ENCODE data around the gene DHRS3. TPM values are rescaled to one million over a fixed set of nuclear protein-coding genes. Genes with fewer than 3 reads are reported as not detected.

The DHRS3 gene
- total RNA-seq, 1 experiment from 2014 or later = 37.7 TPM

- TF ChIP-seq HMGA2 (CRISPR knock-in tag; IDR thresholded peaks at IDR 0.05) = no peak
- no peak for TF ChIP-seq SMAD3 (CRISPR knock-in tag; IDR thresholded peaks at IDR 0.05; ENCODE audit: borderline replicate concordance)
- no peak for TF ChIP-seq NFATC4 (CRISPR knock-in tag; IDR thresholded peaks at IDR 0.05)
- no peak for TF ChIP-seq E2F1 (CRISPR knock-in tag; IDR thresholded peaks at IDR 0.05)
- no peak for TF ChIP-seq E2F5 (CRISPR knock-in tag; IDR thresholded peaks at IDR 0.05)
- TF ChIP-seq MAX (CRISPR knock-in tag; IDR thresholded peaks at IDR 0.05) = no peak
- DNase-seq (ENCODE audit: low spot score) (no peak), ATAC-seq (no peak)
- H3K4me1 Mint-ChIP-seq = peaks cover 63% of the 10 kb centered on the region
- no peak overlapping the region for H3K4me3 Mint-ChIP-seq
- no peaks in the 10 kb centered on the region for H3K36me3 Mint-ChIP-seq
- ChIA-PET POLR2A (no interaction called here), CTCF (interaction anchor here (1.0 kb wide), 1 partner anchor 25 kb away, joined by 6 read pairs; no protein-coding TSS in a partner anchor)
- H3K27me3 Mint-ChIP-seq (ENCODE audit: low read depth) = no peaks in the 10 kb centered on the region; the same call in 1 of the 2 replicates
- H3K9me3 Mint-ChIP-seq = no peaks in the 10 kb centered on the region
- 0 out of 2 replicates have a peak overlapping the region, but pooled peaks have one; percentile 23 for H3K27ac Mint-ChIP-seq
Observed at GRCh38 chr1:12626888-12627287, 8.9 kb upstream of the DHRS3 start.

DNA sequence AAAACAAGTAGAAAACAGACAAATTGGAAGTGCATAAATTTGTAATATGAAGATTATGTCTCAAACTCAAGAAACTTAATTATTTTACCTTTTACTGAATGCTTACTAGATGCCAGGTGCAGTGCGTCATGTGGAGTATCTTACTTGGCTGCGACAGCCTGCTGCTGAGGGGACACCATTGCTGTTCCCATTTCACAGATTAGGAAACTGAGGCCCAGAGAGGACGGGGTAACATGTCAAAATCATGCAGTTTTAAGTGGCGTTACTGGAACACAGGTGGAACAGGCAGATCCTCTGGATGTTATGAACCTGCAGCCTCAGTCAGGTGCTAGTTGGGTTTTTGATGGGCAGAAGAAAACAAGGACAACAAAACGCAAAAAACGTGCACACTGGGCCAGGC, 7.3 kb upstream of the DHRS3 start:
- ChIA-PET CTCF (no interaction called here), POLR2A (no interaction called here)
- Mint-ChIP-seq H3K36me3 (no peaks in the 10 kb centered on the region), H3K9me3 (no peaks in the 10 kb centered on the region), H3K4me3 (no peak overlapping the region), H3K27me3 (ENCODE audit: low read depth) (no peaks in the 10 kb centered on the region; the same call in 1 of the 2 replicates), H3K4me1 (peaks cover 61% of the 10 kb centered on the region), H3K27ac (peak overlapping the region; percentile 32; the same call in 1 of the 2 replicates)
- no peak for DNase-seq (ENCODE audit: low spot score)
- no peak for ATAC-seq
- no peak for TF ChIP-seq OVOL2 (CRISPR knock-in tag; IDR thresholded peaks at IDR 0.05; ENCODE audit: borderline replicate concordance)
- TF ChIP-seq MAX (CRISPR knock-in tag; IDR thresholded peaks at IDR 0.05) = no peak
- TF ChIP-seq TEAD1 (CRISPR knock-in tag; IDR thresholded peaks at IDR 0.05) = no peak
- TF ChIP-seq, protein P1, sequence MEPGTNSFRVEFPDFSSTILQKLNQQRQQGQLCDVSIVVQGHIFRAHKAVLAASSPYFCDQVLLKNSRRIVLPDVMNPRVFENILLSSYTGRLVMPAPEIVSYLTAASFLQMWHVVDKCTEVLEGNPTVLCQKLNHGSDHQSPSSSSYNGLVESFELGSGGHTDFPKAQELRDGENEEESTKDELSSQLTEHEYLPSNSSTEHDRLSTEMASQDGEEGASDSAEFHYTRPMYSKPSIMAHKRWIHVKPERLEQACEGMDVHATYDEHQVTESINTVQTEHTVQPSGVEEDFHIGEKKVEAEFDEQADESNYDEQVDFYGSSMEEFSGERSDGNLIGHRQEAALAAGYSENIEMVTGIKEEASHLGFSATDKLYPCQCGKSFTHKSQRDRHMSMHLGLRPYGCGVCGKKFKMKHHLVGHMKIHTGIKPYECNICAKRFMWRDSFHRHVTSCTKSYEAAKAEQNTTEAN (CRISPR knock-in tag; IDR thresholded peaks at IDR 0.05) = no peak
- TF ChIP-seq NR3C1 (CRISPR knock-in tag; conservative IDR thresholded peaks at IDR 0.05; ENCODE audit: low read depth) = no peak
- TF ChIP-seq E2F1 (CRISPR knock-in tag; IDR thresholded peaks at IDR 0.05) = no peak
- TF ChIP-seq E2F5 (CRISPR knock-in tag; IDR thresholded peaks at IDR 0.05) = no peak
- TF ChIP-seq CREB1 (CRISPR knock-in tag; IDR thresholded peaks at IDR 0.05) = no peak
- TF ChIP-seq PRDM15 (CRISPR knock-in tag; IDR thresholded peaks at IDR 0.05) = no peak

Data from WTC11 (cell line).